ENCODE measurements around the gene KREMEN1.

- TF ChIP-seq CEBPB (IDR thresholded peaks at IDR 0.05; ENCODE audit: low read depth) = no peak
- no peak for TF ChIP-seq CTCF (IDR thresholded peaks at IDR 0.05 in 2 of 3, conservative IDR thresholded peaks at IDR 0.05 in 1 of 3; ENCODE audit: borderline replicate concordance in 1 of 3, insufficient read depth in 1 of 3, low read depth in 2 of 3, low read length in 2 of 3)
- TF ChIP-seq ZFX (IDR thresholded peaks at IDR 0.05) = no peak
- no peak for TF ChIP-seq POLR2A (IDR thresholded peaks at IDR 0.05; ENCODE audit: borderline replicate concordance, extremely low read depth, insufficient read depth, insufficient read length)
- TF ChIP-seq POLR2AphosphoS5 (IDR thresholded peaks at IDR 0.05; ENCODE audit: low read depth, low read length) = no peak
- no peak for TF ChIP-seq EGR1 (IDR thresholded peaks at IDR 0.05; ENCODE audit: low read depth)
- no peak for TF ChIP-seq YY1 (IDR thresholded peaks at IDR 0.05; ENCODE audit: extremely low read depth, insufficient replicate concordance, low read depth, low read length)
- TF ChIP-seq MAX (IDR thresholded peaks at IDR 0.05) = no peak
Observed at GRCh38 chr22:29215012-29215860, 142.4 kb downstream of the KREMEN1 start.
